ENCODE results near the gene MRGPRF.

MRGPRF gene

DNA sequence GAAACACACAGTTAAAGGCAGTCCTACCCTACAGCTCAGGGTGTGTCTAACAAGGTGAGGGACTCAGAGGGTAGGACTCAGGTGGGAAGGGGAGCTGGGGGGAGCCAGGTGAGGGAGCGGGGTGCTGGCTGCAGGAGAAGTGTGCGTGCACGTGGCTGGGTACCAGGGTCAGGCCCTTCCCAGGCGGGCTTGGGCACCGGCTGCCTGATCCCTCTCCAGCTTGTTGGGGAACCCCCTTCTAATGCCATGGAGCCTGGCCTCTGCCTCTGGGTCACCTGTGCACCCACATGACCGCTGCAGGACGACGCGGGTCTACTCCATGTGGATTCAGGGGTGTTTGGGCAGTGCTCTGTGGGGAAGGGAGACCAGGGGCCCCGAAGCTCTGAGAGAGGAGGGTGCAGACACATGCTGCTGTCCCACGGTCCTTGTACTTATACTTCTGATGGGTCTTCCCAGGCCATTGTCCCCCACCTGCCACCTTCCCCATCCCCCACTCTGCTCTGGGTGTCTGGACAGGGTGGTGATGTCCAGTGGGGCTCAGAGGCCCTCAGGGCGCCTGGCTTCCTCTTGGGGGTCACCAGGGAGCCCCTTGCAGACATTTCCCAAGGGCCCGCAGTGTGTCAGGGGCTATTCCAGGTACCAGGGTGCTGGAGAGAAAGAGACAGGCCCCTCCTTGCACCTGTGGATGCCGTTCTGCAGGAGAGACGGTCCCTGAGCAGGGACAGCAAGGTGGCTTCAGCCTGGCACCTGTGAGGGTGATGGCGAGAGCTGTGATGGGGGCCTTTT is 21.9 kb downstream of the MRGPRF start:
- TF ChIP-seq, protein P1, sequence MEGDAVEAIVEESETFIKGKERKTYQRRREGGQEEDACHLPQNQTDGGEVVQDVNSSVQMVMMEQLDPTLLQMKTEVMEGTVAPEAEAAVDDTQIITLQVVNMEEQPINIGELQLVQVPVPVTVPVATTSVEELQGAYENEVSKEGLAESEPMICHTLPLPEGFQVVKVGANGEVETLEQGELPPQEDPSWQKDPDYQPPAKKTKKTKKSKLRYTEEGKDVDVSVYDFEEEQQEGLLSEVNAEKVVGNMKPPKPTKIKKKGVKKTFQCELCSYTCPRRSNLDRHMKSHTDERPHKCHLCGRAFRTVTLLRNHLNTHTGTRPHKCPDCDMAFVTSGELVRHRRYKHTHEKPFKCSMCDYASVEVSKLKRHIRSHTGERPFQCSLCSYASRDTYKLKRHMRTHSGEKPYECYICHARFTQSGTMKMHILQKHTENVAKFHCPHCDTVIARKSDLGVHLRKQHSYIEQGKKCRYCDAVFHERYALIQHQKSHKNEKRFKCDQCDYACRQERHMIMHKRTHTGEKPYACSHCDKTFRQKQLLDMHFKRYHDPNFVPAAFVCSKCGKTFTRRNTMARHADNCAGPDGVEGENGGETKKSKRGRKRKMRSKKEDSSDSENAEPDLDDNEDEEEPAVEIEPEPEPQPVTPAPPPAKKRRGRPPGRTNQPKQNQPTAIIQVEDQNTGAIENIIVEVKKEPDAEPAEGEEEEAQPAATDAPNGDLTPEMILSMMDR (IDR thresholded peaks at IDR 0.05; ENCODE audit: insufficient read depth, low read depth, low read length, missing control alignments) = no peak
- no peak for DNase-seq (ENCODE audit: low read depth)
- no peak overlapping the region for H3K4me3 ChIP-seq (ENCODE audit: low read length)

DNA sequence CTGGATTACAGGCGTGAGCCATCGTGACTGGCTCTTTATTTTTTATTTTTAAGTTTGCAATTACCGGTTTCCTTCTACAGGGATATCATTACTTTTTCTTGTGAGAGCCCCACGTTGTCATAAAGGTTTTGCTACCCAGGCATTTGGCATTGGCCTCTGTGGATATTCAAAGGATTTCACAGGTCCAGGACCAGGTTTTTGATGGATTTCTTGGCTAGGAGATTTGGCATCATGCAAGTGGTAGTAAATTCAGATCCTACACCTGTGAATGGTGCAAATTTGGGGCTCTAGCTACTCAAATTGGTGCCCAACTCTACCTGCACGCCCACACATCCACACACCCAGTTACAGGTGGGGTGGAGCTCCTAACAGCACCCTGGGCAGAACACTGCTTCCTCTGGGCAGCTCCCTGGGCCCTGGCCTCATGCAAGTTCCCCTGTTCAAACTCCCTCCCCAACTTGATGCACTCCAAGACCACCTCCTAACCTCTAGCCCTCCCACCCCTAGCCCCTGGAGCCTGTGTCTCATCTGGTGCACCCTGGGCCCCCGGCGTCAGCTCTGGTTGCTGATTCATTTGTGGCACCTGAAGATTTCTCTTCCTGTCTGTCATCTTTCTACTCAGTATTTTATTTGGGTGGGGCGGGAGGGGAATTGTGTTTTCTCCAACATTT is 23.0 kb downstream of the MRGPRF start:
- TF ChIP-seq, protein P1 (IDR thresholded peaks at IDR 0.05; ENCODE audit: insufficient read depth, low read depth, low read length, missing control alignments) = no peak
- no peak for DNase-seq (ENCODE audit: low read depth)
- no peak overlapping the region for H3K4me3 ChIP-seq (ENCODE audit: low read length)

DNA sequence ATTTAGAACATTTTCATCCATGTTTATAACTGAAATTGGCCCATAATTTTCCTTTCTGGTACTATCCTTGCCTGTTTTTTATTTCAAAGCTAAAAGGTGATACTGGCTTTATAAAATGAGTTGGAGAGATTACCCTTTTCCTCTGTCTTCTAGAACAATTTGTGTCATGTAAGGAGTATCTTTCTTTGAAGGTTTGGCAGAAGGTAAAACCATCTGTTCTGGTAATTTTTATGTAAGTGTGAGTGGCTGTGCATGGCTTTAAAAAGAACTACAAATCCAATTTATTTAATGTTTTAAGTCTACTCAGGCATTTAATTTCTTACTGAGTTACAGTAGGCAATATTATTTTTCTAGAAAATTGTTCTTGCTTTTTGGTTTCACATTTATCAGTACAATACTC is 24.6 kb downstream of the MRGPRF start:
- DNase-seq (ENCODE audit: low read depth) = no peak
- no peak overlapping the region for H3K4me3 ChIP-seq (ENCODE audit: low read length)
- TF ChIP-seq, protein P1 (IDR thresholded peaks at IDR 0.05; ENCODE audit: insufficient read depth, low read depth, low read length, missing control alignments) = no peak

DNA sequence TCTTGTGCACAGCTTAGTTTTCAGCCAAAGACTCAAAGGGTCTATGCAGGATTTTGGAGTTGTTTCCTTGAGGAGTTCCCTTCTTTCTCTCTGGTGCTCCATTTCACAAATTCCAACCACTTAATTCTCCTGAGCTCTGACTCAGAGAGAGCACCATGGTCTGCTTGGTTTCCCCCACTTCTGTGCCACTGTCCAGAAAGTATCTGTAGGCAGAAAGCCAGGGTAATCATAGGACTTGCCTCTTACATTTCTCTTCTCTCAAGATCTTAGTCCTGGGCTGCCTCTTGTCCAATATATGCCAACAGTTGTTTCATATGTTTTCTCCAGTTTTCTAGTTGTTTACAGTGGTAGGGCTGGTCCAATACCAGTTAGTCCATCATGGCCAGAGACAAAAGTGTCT is 25.8 kb downstream of the MRGPRF start:
- TF ChIP-seq, protein P1 (IDR thresholded peaks at IDR 0.05; ENCODE audit: insufficient read depth, low read depth, low read length, missing control alignments) = no peak
- no peak overlapping the region for H3K4me3 ChIP-seq (ENCODE audit: low read length)
- DNase-seq (ENCODE audit: low read depth) = no peak

DNA sequence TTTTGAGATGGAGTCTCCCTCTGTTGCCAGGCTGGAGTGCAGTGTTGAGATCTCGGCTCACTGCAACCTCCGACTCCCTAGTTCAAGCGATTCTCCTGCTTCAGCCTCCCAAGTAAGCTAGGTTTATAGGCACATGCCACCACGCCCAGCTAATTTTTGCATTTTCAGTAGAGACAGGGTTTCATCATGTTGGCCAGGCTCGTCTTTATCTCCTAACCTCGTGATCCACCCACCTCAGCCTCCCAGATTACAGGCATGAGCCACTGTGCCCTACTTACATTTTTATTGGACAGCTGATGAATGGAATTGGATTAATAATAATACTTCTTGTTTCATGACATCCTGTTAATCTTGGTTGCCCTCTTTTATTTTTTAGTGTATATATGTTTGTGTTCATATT is 29.2 kb downstream of the MRGPRF start:
- no peak for DNase-seq (ENCODE audit: low read depth)
- TF ChIP-seq, protein P1 (IDR thresholded peaks at IDR 0.05; ENCODE audit: insufficient read depth, low read depth, low read length, missing control alignments) = no peak
- H3K4me3 ChIP-seq (ENCODE audit: low read length) = no peak overlapping the region

DNA sequence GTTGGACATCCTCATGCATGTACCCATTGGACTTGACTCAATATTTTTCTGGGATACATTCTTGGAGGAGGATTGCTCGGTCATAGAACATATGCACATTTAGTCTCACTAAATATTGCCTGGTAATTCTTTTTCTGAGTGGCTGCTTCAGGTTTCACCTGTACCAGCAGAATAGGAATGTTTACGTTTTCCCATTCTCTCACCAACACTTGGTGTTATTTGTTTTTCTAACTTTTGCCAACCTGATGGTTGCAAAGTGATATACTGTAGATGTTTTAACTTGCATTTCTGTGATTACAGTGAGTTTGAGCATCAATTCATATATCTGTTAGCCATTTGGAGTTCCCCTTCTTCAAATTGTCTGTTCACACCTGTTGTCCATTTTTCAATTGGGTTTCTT is 30.9 kb downstream of the MRGPRF start:
- no peak overlapping the region for H3K4me3 ChIP-seq (ENCODE audit: low read length)
- TF ChIP-seq, protein P1 (IDR thresholded peaks at IDR 0.05; ENCODE audit: insufficient read depth, low read depth, low read length, missing control alignments) = no peak
- DNase-seq (ENCODE audit: low read depth) = no peak

DNA sequence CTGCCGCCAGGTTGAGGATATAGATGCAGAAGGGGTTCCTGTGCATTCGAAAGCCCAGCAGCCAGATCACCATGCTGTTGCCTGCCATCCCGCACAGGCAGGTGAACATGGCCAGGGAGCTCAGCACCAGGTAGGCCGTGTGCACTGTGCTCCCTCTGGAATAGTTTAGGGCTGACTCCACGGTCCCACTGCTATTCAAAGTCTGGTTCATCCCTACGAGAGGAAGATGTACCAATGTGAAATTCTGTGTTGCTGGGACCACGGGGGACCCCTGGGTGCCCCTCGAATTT is 32.3 kb downstream of the MRGPRF start, which contains the start of gene MRGPRD:
Gene MRGPRD (minus strand): TSS at position 211 of the 290 bp plus-strand sequence. CDS start 0 bp downstream, at position 211.
- H3K4me3 ChIP-seq (ENCODE audit: low read length) = no peak within 1 kb of the TSS
- no peak for DNase-seq (ENCODE audit: low read depth)
- TF ChIP-seq, protein P1 (IDR thresholded peaks at IDR 0.05; ENCODE audit: insufficient read depth, low read depth, low read length, missing control alignments) = no peak

Measured in epithelial cell of esophagus (primary cell).